Panc1 (cell line): ENCODE results near the gene SLC12A5. TPM values are rescaled to one million over a fixed set of nuclear protein-coding genes. Genes with fewer than 3 reads are reported as not detected.
A peak's percentile ranks its signal among the peaks of the same experiment; 100 is the strongest.

ENCODE experiments used
- ATAC-seq: fragments of 200-7000 bp; cut with Tn5 transposase; 2 replicates; pipeline ENCODE4 v1.9.1; 2020; ENCODE audit warnings: mild to moderate bottlenecking, moderate library complexity
- BruUV-seq: library from RNA; stranded (reverse); fragments of 400-500 nt; replicated peaks from 2 replicates; lab custom pipeline; 2021; lab: Mats Ljungman, UMichigan
- CTCF ChIA-PET: fragments of 300-600 bp; sonication (Branson Sonifier 250); formaldehyde crosslinking; loops from one replicate; lab custom pipeline; 2022; ENCODE audit warnings: antibody characterized with exemption; lab: Charles Lee
- POLR2A ChIA-PET: fragments of 300-600 bp; sonication (Branson Sonifier 250); formaldehyde crosslinking; loops from one replicate; lab custom pipeline; 2022; ENCODE audit warnings: antibody characterized with exemption; lab: Charles Lee
- DNase-seq: peaks from one replicate; pipeline ENCODE4 v3.0.0-alpha.2; 2010; ENCODE audit warnings: low read depth, low spot score
- H3K27ac ChIP-seq: 2 replicates; pipeline ENCODE4 v1.5.1; 2011; ENCODE audit warnings: mild to moderate bottlenecking, low read length, inconsistent platforms
- H3K27me3 ChIP-seq: fragments of 200-500 bp; sonication (Bioruptor generic); 2 replicates; pipeline ENCODE4 v1.6.0; 2014; ENCODE audit warnings: low read length, inconsistent platforms; ENCODE audit not compliant: control insufficient read depth, insufficient read depth
- H3K36me3 ChIP-seq: fragments of 200-500 bp; sonication (Bioruptor generic); 2 replicates; pipeline ENCODE4 v1.5.1; 2014; ENCODE audit warnings: inconsistent platforms, mild to moderate bottlenecking, low read length, moderate library complexity; ENCODE audit not compliant: control insufficient read depth, insufficient read depth
- H3K4me1 ChIP-seq: 2 replicates; pipeline ENCODE4 v1.5.1; 2011; ENCODE audit warnings: inconsistent platforms, mild to moderate bottlenecking, low read length, moderate library complexity; ENCODE audit not compliant: control insufficient read depth, insufficient read depth
- H3K4me3 ChIP-seq, 2 experiments: 2 replicates each; pipeline ENCODE4 v1.5.1; 2011 to 2012; ENCODE audit warnings: low read depth in 2 of 2, low read length in 2 of 2, mild to moderate bottlenecking in 2 of 2, inconsistent platforms in 1 of 2, moderate library complexity in 1 of 2
- H3K9me3 ChIP-seq: fragments of 200-500 bp; sonication (Bioruptor generic); 2 replicates; pipeline ENCODE4 v1.5.1; 2014; ENCODE audit warnings: low read depth, mild to moderate bottlenecking, inconsistent platforms, low read length, moderate library complexity; ENCODE audit not compliant: control insufficient read depth, insufficient read depth
- CTCF ChIP-seq: fragments of 450-650 bp; IDR thresholded peaks from 2 replicates; pipeline ENCODE4 v1.5.1; 2017; ENCODE audit warnings: mild to moderate bottlenecking
- POLR2AphosphoS5 ChIP-seq: IDR thresholded peaks from 2 replicates; pipeline ENCODE4 v1.6.1; 2012; ENCODE audit warnings: mild to moderate bottlenecking, low read depth, low read length, moderate library complexity
- REST ChIP-seq, 2 experiments: IDR thresholded peaks; 2 replicates each; pipeline ENCODE4 v1.6.1; 2011 to 2012; ENCODE audit warnings: low read depth in 2 of 2, control low read depth in 1 of 2, low read length in 1 of 2, mild to moderate bottlenecking in 1 of 2, moderate library complexity in 1 of 2; ENCODE audit not compliant: insufficient read depth in 1 of 2
- SIN3A ChIP-seq: IDR thresholded peaks from 2 replicates; pipeline ENCODE4 v1.6.1; 2012; ENCODE audit warnings: low read depth, mild to moderate bottlenecking, low read length, moderate library complexity, borderline replicate concordance; ENCODE audit not compliant: insufficient read depth
- TCF7L2 ChIP-seq: IDR thresholded peaks from 2 replicates; pipeline ENCODE4 v1.6.1; 2011; ENCODE audit warnings: mild to moderate bottlenecking, low read depth, low read length, inconsistent platforms
- in situ Hi-C: cut with HindIII; loops from 2 replicates; pipeline ENCODE4 v1.10.0; 2016; ENCODE audit warnings: low sequenced_read_pairs, low pct_unique_long_range_greater_than_20kb
- intact Hi-C: fragments of 100-400 bp; cut with micrococcal nuclease; formaldehyde crosslinking; loops from one replicate; pipeline ENCODE4 v1.10.0; 2022; ENCODE audit not compliant: unreplicated experiment
- total RNA-seq: library from RNA; stranded (reverse); gene quantifications from one replicate; pipeline ENCODE4 v1.2.1, GENCODE V29; 2021; ENCODE audit not compliant: unreplicated experiment

Gene SLC12A5
- total RNA-seq, 1 experiment from 2014 or later, result 11.8 TPM

GRCh38 chr20:46040902-46041535, 12.0 kb downstream of the SLC12A5 start:
- ATAC-seq, result no peak
- no peaks in the 10 kb centered on the region for H3K9me3 ChIP-seq
- TF ChIP-seq TCF7L2 (no peak), POLR2AphosphoS5 (no peak), CTCF (no peak), REST (IDR thresholded peaks at IDR 0.05; ENCODE audit: insufficient read depth in 1 of 2, low read depth in 2 of 2, low read length in 1 of 2) (peak; percentile 95 to 96)
- in situ Hi-C loops, result no loop called here
- H3K4me1 ChIP-seq, result no peaks in the 10 kb centered on the region
- DNase-seq, result no peak
- intact Hi-C loops, result no loop called here
- POLR2A ChIA-PET, result no interaction called here
- H3K4me3 ChIP-seq, result no peak overlapping the region
- no peaks in the 10 kb centered on the region for H3K36me3 ChIP-seq
- no TSS peak for BruUV-seq
- CTCF ChIA-PET, result interaction anchor here (0.6 kb wide), 1 partner anchor 289 kb away, joined by 3 read pairs; no protein-coding TSS in a partner anchor
- H3K27ac ChIP-seq, result no peak overlapping the region
- H3K27me3 ChIP-seq, result 0 out of 2 replicates have a peak, but pooled peaks cover 2% of the 10 kb centered on the region

- H3K9me3 ChIP-seq, result no peaks in the 10 kb centered on the region
- DNase-seq (no peak), ATAC-seq (no peak)
- no peak overlapping the region for H3K27ac ChIP-seq
- in situ Hi-C loops, result no loop called here
- intact Hi-C loops, result no loop called here
- H3K4me1 ChIP-seq, result no peaks in the 10 kb centered on the region
- no peak overlapping the region for H3K4me3 ChIP-seq
- TF ChIP-seq TCF7L2 (no peak), CTCF (no peak), POLR2AphosphoS5 (no peak), REST (IDR thresholded peaks at IDR 0.05; ENCODE audit: insufficient read depth in 1 of 2, low read depth in 2 of 2, low read length in 1 of 2) (no peak), SIN3A (no peak)
- H3K27me3 ChIP-seq, result 0 out of 2 replicates have a peak, but pooled peaks cover 2% of the 10 kb centered on the region
- BruUV-seq, result no TSS peak
- no peaks in the 10 kb centered on the region for H3K36me3 ChIP-seq
- CTCF ChIA-PET, result no interaction called here
- POLR2A ChIA-PET, result no interaction called here
Observed at GRCh38 chr20:46043556-46043955, 14.5 kb downstream of the SLC12A5 start.
